Nephron progenitor cell (in vitro differentiated cells): Measurements from ENCODE around the gene CFAP299.
A peak's percentile ranks its signal among the peaks of the same experiment; 100 is the strongest.

ENCODE experiments used
- DNase-seq: peaks from one replicate; pipeline ENCODE4 v3.0.0; 2021
- H3K27ac Mint-ChIP-seq: 2 replicates; pipeline ENCODE4 v1.8.0; 2021; ENCODE audit warnings: mild to moderate bottlenecking, moderate library complexity, mixed read lengths
- H3K27me3 Mint-ChIP-seq: 2 replicates; pipeline ENCODE4 v1.8.0; 2021; ENCODE audit warnings: mild to moderate bottlenecking, low read depth, mixed read lengths; ENCODE audit not compliant: poor library complexity
- H3K36me3 Mint-ChIP-seq: 2 replicates; pipeline ENCODE4 v1.8.0; 2021; ENCODE audit warnings: low read depth, mixed read lengths
- H3K4me1 Mint-ChIP-seq: 2 replicates; pipeline ENCODE4 v1.8.0; 2021; ENCODE audit warnings: mixed read lengths
- H3K4me3 Mint-ChIP-seq: 2 replicates; pipeline ENCODE4 v1.8.0; 2021; ENCODE audit warnings: mild to moderate bottlenecking, moderate library complexity, mixed read lengths
- H3K9me3 Mint-ChIP-seq: 2 replicates; pipeline ENCODE4 v1.8.0; 2021; ENCODE audit warnings: mild to moderate bottlenecking, moderate library complexity, mixed read lengths
- TF ChIP-seq, protein P1 (sequence below): fragments of 200-600 bp; sonication (generic); IDR thresholded peaks from 2 replicates; pipeline ENCODE4 v1.5.0; 2021; ENCODE audit warnings: antibody characterized with exemption

The CFAP299 gene

DNA sequence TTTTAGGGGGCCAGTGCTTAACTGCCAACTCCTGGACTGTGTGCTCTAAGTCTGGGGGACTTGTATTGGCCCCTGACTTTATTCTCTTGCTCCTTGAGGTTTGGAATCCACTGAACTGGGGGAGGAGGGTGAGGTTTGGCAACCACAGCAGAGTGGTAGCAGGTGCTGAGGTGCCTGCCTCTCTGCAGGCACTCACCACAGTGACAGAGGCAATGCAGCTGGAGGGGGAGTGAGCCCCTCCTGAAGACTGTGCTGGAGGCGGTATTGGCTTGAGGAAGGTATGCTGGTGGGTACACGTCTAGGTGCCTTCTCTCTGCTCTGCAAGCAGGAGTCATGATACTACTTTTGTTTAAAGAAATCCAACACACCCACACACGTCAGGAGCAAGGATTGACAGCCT lies 24.6 kb downstream of the CFAP299 start:
- Mint-ChIP-seq H3K4me1 (no peaks in the 10 kb centered on the region), H3K27ac (no peak overlapping the region), H3K9me3 (no peaks in the 10 kb centered on the region), H3K4me3 (no peak overlapping the region), H3K36me3 (no peaks in the 10 kb centered on the region), H3K27me3 (peaks cover 26% of the 10 kb centered on the region)
- DNase-seq, result no peak
- TF ChIP-seq, protein P1, sequence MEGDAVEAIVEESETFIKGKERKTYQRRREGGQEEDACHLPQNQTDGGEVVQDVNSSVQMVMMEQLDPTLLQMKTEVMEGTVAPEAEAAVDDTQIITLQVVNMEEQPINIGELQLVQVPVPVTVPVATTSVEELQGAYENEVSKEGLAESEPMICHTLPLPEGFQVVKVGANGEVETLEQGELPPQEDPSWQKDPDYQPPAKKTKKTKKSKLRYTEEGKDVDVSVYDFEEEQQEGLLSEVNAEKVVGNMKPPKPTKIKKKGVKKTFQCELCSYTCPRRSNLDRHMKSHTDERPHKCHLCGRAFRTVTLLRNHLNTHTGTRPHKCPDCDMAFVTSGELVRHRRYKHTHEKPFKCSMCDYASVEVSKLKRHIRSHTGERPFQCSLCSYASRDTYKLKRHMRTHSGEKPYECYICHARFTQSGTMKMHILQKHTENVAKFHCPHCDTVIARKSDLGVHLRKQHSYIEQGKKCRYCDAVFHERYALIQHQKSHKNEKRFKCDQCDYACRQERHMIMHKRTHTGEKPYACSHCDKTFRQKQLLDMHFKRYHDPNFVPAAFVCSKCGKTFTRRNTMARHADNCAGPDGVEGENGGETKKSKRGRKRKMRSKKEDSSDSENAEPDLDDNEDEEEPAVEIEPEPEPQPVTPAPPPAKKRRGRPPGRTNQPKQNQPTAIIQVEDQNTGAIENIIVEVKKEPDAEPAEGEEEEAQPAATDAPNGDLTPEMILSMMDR, result no peak

DNA sequence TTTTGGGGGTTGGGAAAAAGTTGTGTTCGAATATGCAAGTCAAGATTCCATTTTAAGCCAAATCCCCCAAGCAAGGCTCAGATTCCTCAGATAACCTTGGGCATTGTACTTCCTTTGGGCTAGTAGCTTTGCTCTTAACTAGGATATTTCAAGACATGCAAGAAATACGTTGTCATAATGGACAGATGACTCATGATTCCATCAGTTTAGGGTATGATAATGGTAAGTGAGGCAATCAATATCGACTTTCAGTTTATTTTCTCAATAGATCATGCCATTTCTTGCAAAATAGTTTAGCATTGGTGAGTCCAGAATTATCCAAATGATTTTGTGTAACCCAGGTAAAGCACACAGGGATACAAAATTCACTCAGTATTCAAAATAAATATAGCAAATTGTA lies 25.4 kb downstream of the CFAP299 start:
- peaks cover 26% of the 10 kb centered on the region for H3K27me3 Mint-ChIP-seq
- TF ChIP-seq, protein P1, result no peak
- no peak overlapping the region for H3K4me3 Mint-ChIP-seq
- no peaks in the 10 kb centered on the region for H3K4me1 Mint-ChIP-seq
- no peak overlapping the region for H3K27ac Mint-ChIP-seq
- no peaks in the 10 kb centered on the region for H3K36me3 Mint-ChIP-seq
- H3K9me3 Mint-ChIP-seq, result no peaks in the 10 kb centered on the region
- DNase-seq, result no peak

DNA sequence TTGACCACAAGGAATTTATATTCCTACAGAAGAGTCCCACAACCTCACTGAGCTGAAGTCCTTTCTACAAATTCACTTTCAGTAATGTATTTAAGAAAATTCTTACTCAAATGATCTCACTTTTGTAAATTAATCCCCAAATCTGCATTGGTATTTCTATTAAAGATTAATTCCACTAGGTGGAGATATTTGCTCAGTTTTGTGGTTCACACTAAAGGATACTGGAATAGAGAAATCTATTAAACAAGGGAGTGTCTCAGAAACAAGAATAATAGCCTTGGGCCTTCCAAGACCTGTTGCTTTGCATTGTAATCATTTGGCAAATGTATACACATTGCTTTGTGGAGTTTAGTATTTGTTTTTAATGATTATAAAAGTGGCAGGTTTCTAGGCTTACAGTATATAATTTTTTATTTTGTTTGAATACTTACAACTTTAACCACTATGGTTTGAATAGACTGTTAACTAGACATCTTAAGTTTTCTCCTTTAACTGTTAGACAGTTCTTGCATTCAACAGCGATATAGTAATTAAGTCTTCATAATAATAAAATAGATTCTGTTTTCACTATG lies 25.9 kb downstream of the CFAP299 start:
- DNase-seq, result no peak
- no peaks in the 10 kb centered on the region for H3K36me3 Mint-ChIP-seq
- no peaks in the 10 kb centered on the region for H3K4me1 Mint-ChIP-seq
- TF ChIP-seq, protein P1, result peak; percentile 35
- no peak overlapping the region for H3K27ac Mint-ChIP-seq
- no peak overlapping the region for H3K4me3 Mint-ChIP-seq
- peaks cover 26% of the 10 kb centered on the region for H3K27me3 Mint-ChIP-seq
- no peaks in the 10 kb centered on the region for H3K9me3 Mint-ChIP-seq

DNA sequence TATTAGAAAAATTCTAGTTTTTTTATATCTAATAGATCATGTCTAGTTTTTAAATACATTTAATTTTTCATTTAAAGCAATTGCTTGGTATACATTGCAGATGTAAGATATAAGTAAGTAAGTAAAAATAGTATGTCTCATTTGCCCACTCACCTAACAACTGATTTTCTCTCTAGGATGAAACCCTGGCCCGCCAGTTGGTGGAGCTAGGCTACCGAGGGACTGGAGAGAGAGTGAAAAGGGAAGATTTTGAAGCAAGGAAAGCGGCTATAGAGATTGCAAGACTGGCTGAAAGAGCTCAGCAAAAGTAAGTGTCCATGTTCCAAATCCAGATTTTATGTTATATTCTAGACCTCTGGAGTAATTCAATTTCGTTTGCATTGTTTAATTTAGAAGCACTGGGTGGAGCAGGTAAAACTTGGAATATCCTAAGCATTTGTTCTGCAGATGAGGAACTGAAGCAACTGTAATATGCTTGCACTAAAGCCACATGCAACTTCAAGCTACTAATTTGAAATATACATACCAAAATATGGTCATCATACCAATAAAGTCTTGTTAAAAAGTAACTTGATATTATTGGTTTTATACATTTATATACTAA lies 27.1 kb downstream of the CFAP299 start:
- Mint-ChIP-seq H3K27ac (no peak overlapping the region), H3K4me3 (no peak overlapping the region), H3K9me3 (no peaks in the 10 kb centered on the region), H3K36me3 (no peaks in the 10 kb centered on the region), H3K4me1 (no peaks in the 10 kb centered on the region), H3K27me3 (peaks cover 16% of the 10 kb centered on the region)
- TF ChIP-seq, protein P1, result peak; percentile 73
- peak; percentile 55 for DNase-seq

DNA sequence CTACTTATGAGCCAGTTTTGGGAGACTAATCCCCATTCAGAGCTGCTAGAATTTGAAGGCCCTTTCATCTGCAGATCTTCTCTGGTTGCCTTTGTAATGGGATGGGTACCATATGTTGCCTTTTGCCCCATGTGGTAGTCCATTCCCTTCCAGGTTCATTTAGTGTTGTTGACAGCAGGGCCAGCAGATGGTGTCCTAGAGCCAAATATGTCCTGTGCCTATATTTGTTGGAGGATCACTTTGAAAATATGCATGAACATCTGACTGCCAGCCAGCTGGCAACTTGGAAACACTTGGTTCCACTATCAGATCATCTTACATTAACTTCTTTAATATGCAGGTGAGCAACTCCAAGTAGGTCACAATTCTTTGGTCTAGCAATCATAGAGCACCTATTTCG lies 30.4 kb downstream of the CFAP299 start:
- peak; percentile 49 for DNase-seq
- TF ChIP-seq, protein P1, result peak; percentile 58
- Mint-ChIP-seq H3K27me3 (no peaks in the 10 kb centered on the region), H3K36me3 (no peaks in the 10 kb centered on the region), H3K9me3 (peaks cover 19% of the 10 kb centered on the region), H3K4me1 (no peaks in the 10 kb centered on the region), H3K27ac (no peak overlapping the region), H3K4me3 (no peak overlapping the region)

DNA sequence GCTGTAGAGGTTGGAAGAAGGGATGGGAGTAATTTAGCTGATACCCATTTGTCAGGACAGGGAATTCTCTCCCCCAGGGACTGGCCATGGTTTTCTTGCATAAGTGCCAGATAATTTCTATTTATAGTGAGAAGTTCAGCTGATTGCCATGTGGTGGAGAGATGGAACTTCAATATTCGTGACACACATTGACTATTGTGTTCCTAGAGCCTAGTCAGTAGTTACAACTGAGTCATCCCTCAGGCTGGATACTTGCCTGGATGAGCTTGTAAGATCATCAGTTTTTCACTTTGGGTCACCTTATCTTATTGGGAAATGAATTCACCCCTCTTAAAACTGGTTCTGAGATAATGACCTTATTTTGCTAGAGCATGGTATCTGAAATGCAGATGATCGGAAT lies 32.2 kb downstream of the CFAP299 start:
- no peaks in the 10 kb centered on the region for H3K27me3 Mint-ChIP-seq
- no peaks in the 10 kb centered on the region for H3K4me1 Mint-ChIP-seq
- no peak for DNase-seq
- H3K36me3 Mint-ChIP-seq, result peaks cover 8% of the 10 kb centered on the region
- H3K9me3 Mint-ChIP-seq, result peaks cover 32% of the 10 kb centered on the region
- H3K27ac Mint-ChIP-seq, result no peak overlapping the region
- H3K4me3 Mint-ChIP-seq, result no peak overlapping the region
- TF ChIP-seq, protein P1, result no peak
